ENCODE data around the gene CACNA2D3.

The CACNA2D3 gene

GRCh38 chr3:54895613-54896012 is 773.3 kb downstream of the CACNA2D3 start:
- DNase-seq (ENCODE audit: low read depth) = no peak
- TF ChIP-seq CTCF (IDR thresholded peaks at IDR 0.05; ENCODE audit: control insufficient read depth, insufficient read depth, low read depth, low read length, missing control alignments) = no peak
- H3K4me3 ChIP-seq (ENCODE audit: control insufficient read depth, low read depth, low read length) = no peak overlapping the region

- no peak for DNase-seq (ENCODE audit: low read depth)
- H3K4me3 ChIP-seq (ENCODE audit: control insufficient read depth, low read depth, low read length) = no peak overlapping the region
- TF ChIP-seq CTCF (IDR thresholded peaks at IDR 0.05; ENCODE audit: control insufficient read depth, insufficient read depth, low read depth, low read length, missing control alignments) = no peak
Observed at GRCh38 chr3:54897028-54897711, 774.8 kb downstream of the CACNA2D3 start.

GRCh38 chr3:54899273-54899672 is 776.9 kb downstream of the CACNA2D3 start:
- no peak for DNase-seq (ENCODE audit: low read depth)
- no peak for TF ChIP-seq CTCF (IDR thresholded peaks at IDR 0.05; ENCODE audit: control insufficient read depth, insufficient read depth, low read depth, low read length, missing control alignments)
- no peak overlapping the region for H3K4me3 ChIP-seq (ENCODE audit: control insufficient read depth, low read depth, low read length)

- DNase-seq (ENCODE audit: low read depth) = no peak
- no peak for TF ChIP-seq CTCF (IDR thresholded peaks at IDR 0.05; ENCODE audit: control insufficient read depth, insufficient read depth, low read depth, low read length, missing control alignments)
- no peak overlapping the region for H3K4me3 ChIP-seq (ENCODE audit: control insufficient read depth, low read depth, low read length)
Observed at GRCh38 chr3:54900838-54901591, 778.7 kb downstream of the CACNA2D3 start.

GRCh38 chr3:54901906-54902685 is 779.7 kb downstream of the CACNA2D3 start:
- DNase-seq (ENCODE audit: low read depth) = no peak
- no peak for TF ChIP-seq CTCF (IDR thresholded peaks at IDR 0.05; ENCODE audit: control insufficient read depth, insufficient read depth, low read depth, low read length, missing control alignments)
- H3K4me3 ChIP-seq (ENCODE audit: control insufficient read depth, low read depth, low read length) = no peak overlapping the region

- no peak overlapping the region for H3K4me3 ChIP-seq (ENCODE audit: control insufficient read depth, low read depth, low read length)
- DNase-seq (ENCODE audit: low read depth) = no peak
Observed at GRCh38 chr3:54905261-54905888, 783.0 kb downstream of the CACNA2D3 start.

More at GRCh38 chr3:54905261-54905888, 783.0 kb downstream of the CACNA2D3 start:
- TF ChIP-seq CTCF (IDR thresholded peaks at IDR 0.05; ENCODE audit: control insufficient read depth, insufficient read depth, low read depth, low read length, missing control alignments) = no peak

All from AG09309 (cell line).